ENCODE data around the gene ANP32B.

DNA sequence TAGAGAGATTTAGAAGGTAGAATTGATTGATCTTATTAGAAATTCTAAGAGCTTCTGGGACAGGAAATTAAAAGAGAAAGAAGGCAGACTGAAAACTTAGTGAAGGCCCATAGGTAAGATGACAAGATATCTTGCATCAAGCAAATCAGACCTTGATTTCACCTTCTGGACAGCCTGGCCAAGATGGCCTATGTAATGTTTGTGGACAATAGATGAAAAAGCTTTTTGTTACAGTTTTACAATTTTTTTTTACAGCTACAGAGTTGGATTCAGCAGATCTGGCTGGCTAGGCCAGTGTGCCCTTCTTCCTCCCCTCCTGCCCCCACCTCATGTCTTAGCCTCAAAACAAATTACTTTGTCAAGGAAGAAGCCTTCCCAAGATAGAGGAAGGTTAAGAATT is 23.6 kb upstream of the ANP32B start:
- TF ChIP-seq POLR2AphosphoS5 (IDR thresholded peaks at IDR 0.05; ENCODE audit: low read depth, low read length), result no peak
- no peak for TF ChIP-seq TAF1 (IDR thresholded peaks at IDR 0.05; ENCODE audit: borderline replicate concordance, insufficient read depth, low read length)

Data from PFSK-1 (cell line).